Adrenal gland (tissue), 5 donors: ENCODE results near the gene ABHD4.

Experiments
- CTCF ChIP-seq, 6 experiments: fragments of 450-650 bp in 4 of 6; fragments of 200-600 bp in 2 of 6; sonication (generic) in 1 of 6; IDR thresholded peaks; 1 replicate in 5 of 6; 2 replicates in 1 of 6; pipeline versions ENCODE4 v1.5.1 to v1.8.0; 2016 to 2021; ENCODE audit warnings: antibody characterized with exemption in 6 of 6, mild to moderate bottlenecking in 2 of 6, moderate library complexity in 1 of 6
- POLR2A ChIP-seq, 2 donors: fragments of 450-650 bp; IDR thresholded peaks; one replicate each; pipeline ENCODE4 v1.6.1; 2017; ENCODE audit warnings: antibody characterized with exemption in 2 of 2, mild to moderate bottlenecking in 2 of 2, moderate library complexity in 1 of 2
- donor health status: DM: no; HTN: no; CAD: no.

GRCh38 chr14:22549324-22549962 is 48.7 kb upstream of the ABHD4 start:
- TF ChIP-seq CTCF (IDR thresholded peaks at IDR 0.05) (no peak), POLR2A (IDR thresholded peaks at IDR 0.05) (no peak)
